ENCODE results near the gene SUV39H2.

Gene SUV39H2

GRCh38 chr10:14878266-14879123 lies at the start of gene SUV39H2:
TSS of gene SUV39H2 (plus strand) at chr10:14878866. CDS start at chr10:14878889, 23 bp downstream.
- Mint-ChIP-seq H3K4me3 (peak within 1 kb of the TSS; percentile 92), H3K27me3 (no peaks in the 10 kb centered on the region), H3K36me3 (peaks cover 8% of the 10 kb centered on the region), H3K27ac (peak within 1 kb of the TSS; percentile 90), H3K4me1 (peaks cover 35% of the 10 kb centered on the region), H3K9me3 (no peaks in the 10 kb centered on the region)
- peak; percentile 99 for ATAC-seq

- peaks cover 9% of the 10 kb centered on the region for H3K36me3 Mint-ChIP-seq
- no peak overlapping the region for H3K4me3 Mint-ChIP-seq
- no peak overlapping the region for H3K27ac Mint-ChIP-seq
- no peaks in the 10 kb centered on the region for H3K9me3 Mint-ChIP-seq
- peaks cover 7% of the 10 kb centered on the region for H3K4me1 Mint-ChIP-seq
- H3K27me3 Mint-ChIP-seq = no peaks in the 10 kb centered on the region
- ATAC-seq = no peak
Measured at GRCh38 chr10:14833106-14833505, 45.6 kb upstream of the SUV39H2 start.

- no peaks in the 10 kb centered on the region for H3K27me3 Mint-ChIP-seq
Measured at GRCh38 chr10:14836208-14836607, 42.5 kb upstream of the SUV39H2 start.

GRCh38 chr10:14837003-14837756 lies 41.5 kb upstream of the SUV39H2 start:
- peaks cover 16% of the 10 kb centered on the region for H3K4me1 Mint-ChIP-seq
- H3K27ac Mint-ChIP-seq = peak overlapping the region; percentile 97
- ATAC-seq = no peak
- no peaks in the 10 kb centered on the region for H3K9me3 Mint-ChIP-seq
- H3K36me3 Mint-ChIP-seq = peaks cover 10% of the 10 kb centered on the region
- peak overlapping the region; percentile 98 for H3K4me3 Mint-ChIP-seq
- no peaks in the 10 kb centered on the region for H3K27me3 Mint-ChIP-seq

More at GRCh38 chr10:14836208-14836607, 42.5 kb upstream of the SUV39H2 start:
- no peak overlapping the region for H3K27ac Mint-ChIP-seq
- peaks cover 16% of the 10 kb centered on the region for H3K4me1 Mint-ChIP-seq
- H3K4me3 Mint-ChIP-seq = no peak overlapping the region
- no peak for ATAC-seq
- H3K36me3 Mint-ChIP-seq = peaks cover 9% of the 10 kb centered on the region
- H3K9me3 Mint-ChIP-seq = no peaks in the 10 kb centered on the region

GRCh38 chr10:14837757-14838581 lies 40.7 kb upstream of the SUV39H2 start, which contains the start of the genes CDNF, HSPA14 and MSANTD7:
TSS of gene CDNF (minus strand) at chr10:14838037. CDS start at chr10:14837946, 91 bp downstream.
TSS of gene HSPA14 (plus strand) at chr10:14838306. CDS start at chr10:14838403, 97 bp downstream.
TSS of gene MSANTD7 (plus strand) at chr10:14838306. CDS start at chr10:14842285, 3,979 bp downstream.
- peaks cover 16% of the 10 kb centered on the region for H3K4me1 Mint-ChIP-seq
- peak within 1 kb of the TSS; percentile 98 for H3K4me3 Mint-ChIP-seq
- peak; percentile 97 for ATAC-seq
- H3K36me3 Mint-ChIP-seq = peaks cover 12% of the 10 kb centered on the region
- no peaks in the 10 kb centered on the region for H3K9me3 Mint-ChIP-seq
- H3K27ac Mint-ChIP-seq = peak within 1 kb of the TSS; percentile 97
- no peaks in the 10 kb centered on the region for H3K27me3 Mint-ChIP-seq

- peak; percentile 14 for ATAC-seq
- H3K4me1 Mint-ChIP-seq = peaks cover 16% of the 10 kb centered on the region
- H3K9me3 Mint-ChIP-seq = no peaks in the 10 kb centered on the region
- H3K36me3 Mint-ChIP-seq = peaks cover 20% of the 10 kb centered on the region
- H3K4me3 Mint-ChIP-seq = peak overlapping the region; percentile 98
- H3K27me3 Mint-ChIP-seq = no peaks in the 10 kb centered on the region
- H3K27ac Mint-ChIP-seq = peak overlapping the region; percentile 97
Measured at GRCh38 chr10:14838582-14839304, 39.9 kb upstream of the SUV39H2 start.

- peak overlapping the region; percentile 97 for H3K27ac Mint-ChIP-seq
- H3K36me3 Mint-ChIP-seq = peaks cover 20% of the 10 kb centered on the region
- peaks cover 16% of the 10 kb centered on the region for H3K4me1 Mint-ChIP-seq
- peak overlapping the region; percentile 98 for H3K4me3 Mint-ChIP-seq
- no peak for ATAC-seq
- H3K9me3 Mint-ChIP-seq = no peaks in the 10 kb centered on the region
- no peaks in the 10 kb centered on the region for H3K27me3 Mint-ChIP-seq
Measured at GRCh38 chr10:14839305-14839695, 39.4 kb upstream of the SUV39H2 start.

- H3K4me1 Mint-ChIP-seq = peaks cover 16% of the 10 kb centered on the region
- peaks cover 26% of the 10 kb centered on the region for H3K36me3 Mint-ChIP-seq
- H3K4me3 Mint-ChIP-seq = no peak overlapping the region
- H3K27me3 Mint-ChIP-seq = no peaks in the 10 kb centered on the region
- no peaks in the 10 kb centered on the region for H3K9me3 Mint-ChIP-seq
- H3K27ac Mint-ChIP-seq = no peak overlapping the region
- ATAC-seq = no peak
Measured at GRCh38 chr10:14840178-14840577, 38.5 kb upstream of the SUV39H2 start.

GRCh38 chr10:14843327-14843988 lies 35.2 kb upstream of the SUV39H2 start:
- Mint-ChIP-seq H3K36me3 (peaks cover 34% of the 10 kb centered on the region), H3K27ac (no peak overlapping the region), H3K9me3 (no peaks in the 10 kb centered on the region)

GRCh38 chr10:14844948-14845347 lies 33.7 kb upstream of the SUV39H2 start:
- Mint-ChIP-seq H3K4me3 (no peak overlapping the region), H3K4me1 (no peaks in the 10 kb centered on the region), H3K9me3 (no peaks in the 10 kb centered on the region), H3K27ac (no peak overlapping the region), H3K36me3 (peaks cover 40% of the 10 kb centered on the region), H3K27me3 (no peaks in the 10 kb centered on the region)
- no peak for ATAC-seq

More at GRCh38 chr10:14843327-14843988, 35.2 kb upstream of the SUV39H2 start:
- no peaks in the 10 kb centered on the region for H3K27me3 Mint-ChIP-seq
- no peak overlapping the region for H3K4me3 Mint-ChIP-seq
- no peak for ATAC-seq
- H3K4me1 Mint-ChIP-seq = peaks cover 10% of the 10 kb centered on the region

- Mint-ChIP-seq H3K9me3 (no peaks in the 10 kb centered on the region), H3K27me3 (no peaks in the 10 kb centered on the region), H3K4me1 (no peaks in the 10 kb centered on the region), H3K36me3 (peaks cover 47% of the 10 kb centered on the region), H3K27ac (no peak overlapping the region), H3K4me3 (no peak overlapping the region)
- ATAC-seq = no peak
Measured at GRCh38 chr10:14852236-14852635, 26.4 kb upstream of the SUV39H2 start.

- ATAC-seq = no peak
- peaks cover 63% of the 10 kb centered on the region for H3K36me3 Mint-ChIP-seq
- no peak overlapping the region for H3K4me3 Mint-ChIP-seq
- no peaks in the 10 kb centered on the region for H3K27me3 Mint-ChIP-seq
- no peak overlapping the region for H3K27ac Mint-ChIP-seq
- no peaks in the 10 kb centered on the region for H3K9me3 Mint-ChIP-seq
- peaks cover 6% of the 10 kb centered on the region for H3K4me1 Mint-ChIP-seq
Measured at GRCh38 chr10:14855453-14855852, 23.2 kb upstream of the SUV39H2 start.

GRCh38 chr10:14858338-14858960 lies 20.2 kb upstream of the SUV39H2 start:
- H3K27me3 Mint-ChIP-seq = no peaks in the 10 kb centered on the region
- peaks cover 6% of the 10 kb centered on the region for H3K4me1 Mint-ChIP-seq
- no peaks in the 10 kb centered on the region for H3K9me3 Mint-ChIP-seq
- H3K4me3 Mint-ChIP-seq = no peak overlapping the region
- peaks cover 53% of the 10 kb centered on the region for H3K36me3 Mint-ChIP-seq
- peak overlapping the region; percentile 37 for H3K27ac Mint-ChIP-seq
- ATAC-seq = no peak

All from stimulated activated memory B cell treated with anti-CD40 and anti-IgM and Interleukin-4, amounts not matched to agents 10 μg/mL and 1 μg/mL and 100 μg/mL, for 72 hours (primary cell).